HEK293 (cell line): ENCODE results near the gene MAN2A2.
A peak's percentile ranks its signal among the peaks of the same experiment; 100 is the strongest.

Experiments
- KLF16 ChIP-seq: fragments of 450-650 bp; formaldehyde crosslinking; IDR thresholded peaks from 2 replicates; pipeline ENCODE4 v1.5.1; 2017; ENCODE audit warnings: missing biosample characterization, missing genetic modification characterization
- KLF8 ChIP-seq: fragments of 450-650 bp; formaldehyde crosslinking; IDR thresholded peaks from 2 replicates; pipeline ENCODE4 v1.5.1; 2016; ENCODE audit warnings: missing biosample characterization, missing genetic modification characterization
- KLF9 ChIP-seq: fragments of 450-650 bp; formaldehyde crosslinking; IDR thresholded peaks from 2 replicates; pipeline ENCODE4 v1.5.1; 2016; ENCODE audit warnings: missing biosample characterization, missing genetic modification characterization, low read depth
- OVOL3 ChIP-seq: fragments of 450-650 bp; formaldehyde crosslinking; IDR thresholded peaks from 2 replicates; pipeline ENCODE4 v1.5.1; 2016; ENCODE audit warnings: missing biosample characterization, missing genetic modification characterization
- SP2 ChIP-seq: fragments of 450-650 bp; formaldehyde crosslinking; IDR thresholded peaks from 2 replicates; pipeline ENCODE4 v1.5.1; 2016; ENCODE audit warnings: missing biosample characterization, missing genetic modification characterization
- WT1 ChIP-seq: fragments of 450-650 bp; formaldehyde crosslinking; IDR thresholded peaks from 2 replicates; pipeline ENCODE4 v1.5.1; 2016; ENCODE audit warnings: missing biosample characterization, missing genetic modification characterization
- ZBTB17 ChIP-seq: fragments of 450-650 bp; formaldehyde crosslinking; IDR thresholded peaks from 2 replicates; pipeline ENCODE4 v1.5.1; 2016; ENCODE audit warnings: missing biosample characterization, missing genetic modification characterization
- ZFP69B ChIP-seq: fragments of 450-650 bp; formaldehyde crosslinking; IDR thresholded peaks from 2 replicates; pipeline ENCODE4 v1.5.1; 2016; ENCODE audit warnings: missing biosample characterization, missing genetic modification characterization
- ZNF10 ChIP-seq: fragments of 450-650 bp; formaldehyde crosslinking; IDR thresholded peaks from 2 replicates; pipeline ENCODE4 v1.5.1; 2017; ENCODE audit warnings: missing biosample characterization, missing genetic modification characterization
- ZNF114 ChIP-seq: fragments of 450-650 bp; formaldehyde crosslinking; IDR thresholded peaks from 2 replicates; pipeline ENCODE4 v1.5.0; 2017; ENCODE audit warnings: missing biosample characterization, missing genetic modification characterization
- ZNF121 ChIP-seq: fragments of 450-650 bp; formaldehyde crosslinking; IDR thresholded peaks from 2 replicates; pipeline ENCODE4 v1.5.1; 2016; ENCODE audit warnings: missing biosample characterization, missing genetic modification characterization
- ZNF169 ChIP-seq: fragments of 450-650 bp; formaldehyde crosslinking; IDR thresholded peaks from 2 replicates; pipeline ENCODE4 v1.5.1; 2016; ENCODE audit warnings: missing biosample characterization, missing genetic modification characterization
- ZNF391 ChIP-seq: fragments of 450-650 bp; formaldehyde crosslinking; IDR thresholded peaks from 2 replicates; pipeline ENCODE4 v1.5.1; 2016; ENCODE audit warnings: low read depth, missing biosample characterization, missing genetic modification characterization, borderline replicate concordance
- ZNF529 ChIP-seq: fragments of 450-650 bp; formaldehyde crosslinking; IDR thresholded peaks from 2 replicates; pipeline ENCODE4 v1.5.1; 2017; ENCODE audit warnings: missing genetic modification characterization, missing biosample characterization; ENCODE audit not compliant: insufficient replicate concordance
- ZNF549 ChIP-seq: fragments of 450-650 bp; IDR thresholded peaks from 2 replicates; pipeline ENCODE4 v1.5.1; 2018; ENCODE audit warnings: missing biosample characterization, missing genetic modification characterization, mild to moderate bottlenecking, inconsistent platforms, moderate library complexity
- ZNF600 ChIP-seq: fragments of 450-650 bp; formaldehyde crosslinking; IDR thresholded peaks from 2 replicates; pipeline ENCODE4 v1.5.1; 2016; ENCODE audit warnings: missing biosample characterization, missing genetic modification characterization
- ZNF664 ChIP-seq: fragments of 450-650 bp; formaldehyde crosslinking; IDR thresholded peaks from 2 replicates; pipeline ENCODE4 v1.5.1; 2016; ENCODE audit warnings: missing biosample characterization, missing genetic modification characterization
- ZNF677 ChIP-seq: fragments of 450-650 bp; IDR thresholded peaks from 2 replicates; pipeline ENCODE4 v1.5.0; 2018; ENCODE audit warnings: missing biosample characterization, mild to moderate bottlenecking, missing genetic modification characterization, moderate library complexity
- ZNF692 ChIP-seq: fragments of 450-650 bp; formaldehyde crosslinking; IDR thresholded peaks from 2 replicates; pipeline ENCODE4 v1.5.1; 2016; ENCODE audit warnings: missing biosample characterization, missing genetic modification characterization
- ZNF76 ChIP-seq: fragments of 450-650 bp; formaldehyde crosslinking; IDR thresholded peaks from 2 replicates; pipeline ENCODE4; 2016; ENCODE audit warnings: low read depth, missing biosample characterization, missing genetic modification characterization, borderline replicate concordance
- ZNF776 ChIP-seq: fragments of 450-650 bp; formaldehyde crosslinking; IDR thresholded peaks from 2 replicates; pipeline ENCODE4 v1.5.0; 2017; ENCODE audit warnings: missing biosample characterization, missing genetic modification characterization, borderline replicate concordance
- ZNF843 ChIP-seq: fragments of 450-650 bp; formaldehyde crosslinking; IDR thresholded peaks from 2 replicates; pipeline ENCODE4 v1.5.1; 2016; ENCODE audit warnings: missing biosample characterization, missing genetic modification characterization
- ZSCAN30 ChIP-seq: fragments of 450-650 bp; IDR thresholded peaks from 2 replicates; pipeline ENCODE4 v1.5.1; 2018; ENCODE audit warnings: missing biosample characterization, mild to moderate bottlenecking, missing genetic modification characterization, moderate library complexity
- ZXDB ChIP-seq: fragments of 450-650 bp; formaldehyde crosslinking; IDR thresholded peaks from 2 replicates; pipeline ENCODE4 v1.5.1; 2016; ENCODE audit warnings: missing biosample characterization, missing genetic modification characterization
- TF ChIP-seq, protein P1 (sequence below): fragments of 450-650 bp; formaldehyde crosslinking; IDR thresholded peaks from 2 replicates; pipeline ENCODE4 v1.5.1; 2016; ENCODE audit warnings: missing biosample characterization, missing genetic modification characterization
- TF ChIP-seq, protein P2 (sequence below): fragments of 450-650 bp; formaldehyde crosslinking; IDR thresholded peaks from 2 replicates; pipeline ENCODE4 v1.5.1; 2016; ENCODE audit warnings: missing biosample characterization, missing genetic modification characterization
- TF ChIP-seq, protein P3 (sequence below): fragments of 450-650 bp; formaldehyde crosslinking; IDR thresholded peaks from 2 replicates; pipeline ENCODE4 v1.5.1; 2017; ENCODE audit warnings: missing biosample characterization, missing genetic modification characterization
- TF ChIP-seq, protein P4 (sequence below): fragments of 450-650 bp; formaldehyde crosslinking; IDR thresholded peaks from 2 replicates; pipeline ENCODE4 v1.5.1; 2017; ENCODE audit warnings: missing biosample characterization, mild to moderate bottlenecking, missing genetic modification characterization, moderate library complexity
- TF ChIP-seq, protein P5 (sequence below): fragments of 450-650 bp; formaldehyde crosslinking; IDR thresholded peaks from 2 replicates; pipeline ENCODE4 v1.5.1; 2016; ENCODE audit warnings: missing biosample characterization, missing genetic modification characterization

The MAN2A2 gene

DNA sequence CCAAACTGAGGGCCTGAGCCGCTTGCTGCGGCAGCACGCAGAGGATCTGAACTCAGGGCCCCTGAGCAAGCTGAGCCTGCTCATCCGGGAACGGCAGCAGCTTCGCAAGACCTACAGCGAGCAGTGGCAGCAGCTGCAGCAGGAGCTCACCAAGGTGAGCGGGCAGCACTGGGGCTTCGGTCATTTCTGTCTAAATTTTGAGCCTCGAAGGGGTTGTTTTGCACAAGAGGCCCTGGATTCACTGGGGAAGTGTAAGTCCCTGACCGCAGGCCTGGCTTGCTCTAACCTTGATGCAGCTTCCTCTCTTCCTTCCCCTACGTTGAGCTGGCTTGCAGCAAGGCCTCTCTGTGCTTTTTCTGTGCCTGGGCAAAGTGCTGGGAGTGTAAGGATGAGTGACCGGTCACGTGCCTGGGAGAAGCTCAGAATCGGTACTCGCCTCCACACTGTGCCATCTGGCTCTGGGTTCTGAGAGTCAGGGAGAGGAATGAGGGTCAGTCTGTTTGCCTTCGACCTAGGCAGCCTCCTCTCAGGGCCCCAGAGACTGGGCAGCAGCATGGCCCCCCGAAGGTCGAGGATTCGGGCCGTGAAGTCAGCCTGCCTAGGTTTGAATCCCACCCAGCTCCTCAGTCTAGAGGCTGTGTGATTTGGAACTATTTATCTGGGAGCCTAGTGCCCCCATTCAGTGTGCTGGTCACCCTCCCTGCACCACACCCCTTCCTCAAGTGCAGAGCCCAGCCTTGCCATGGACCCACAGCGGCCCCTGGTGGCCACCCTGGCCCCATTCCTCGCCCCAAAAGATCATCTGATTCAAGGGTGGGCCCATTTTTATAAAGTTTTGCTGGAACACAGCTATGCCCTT lies 17.4 kb upstream of the MAN2A2 start (continued):
- peak; percentile 25; the same call in 1 of the 2 replicates for TF ChIP-seq KLF16
- TF ChIP-seq KLF9 = peak; percentile 85
- TF ChIP-seq, protein P1, sequence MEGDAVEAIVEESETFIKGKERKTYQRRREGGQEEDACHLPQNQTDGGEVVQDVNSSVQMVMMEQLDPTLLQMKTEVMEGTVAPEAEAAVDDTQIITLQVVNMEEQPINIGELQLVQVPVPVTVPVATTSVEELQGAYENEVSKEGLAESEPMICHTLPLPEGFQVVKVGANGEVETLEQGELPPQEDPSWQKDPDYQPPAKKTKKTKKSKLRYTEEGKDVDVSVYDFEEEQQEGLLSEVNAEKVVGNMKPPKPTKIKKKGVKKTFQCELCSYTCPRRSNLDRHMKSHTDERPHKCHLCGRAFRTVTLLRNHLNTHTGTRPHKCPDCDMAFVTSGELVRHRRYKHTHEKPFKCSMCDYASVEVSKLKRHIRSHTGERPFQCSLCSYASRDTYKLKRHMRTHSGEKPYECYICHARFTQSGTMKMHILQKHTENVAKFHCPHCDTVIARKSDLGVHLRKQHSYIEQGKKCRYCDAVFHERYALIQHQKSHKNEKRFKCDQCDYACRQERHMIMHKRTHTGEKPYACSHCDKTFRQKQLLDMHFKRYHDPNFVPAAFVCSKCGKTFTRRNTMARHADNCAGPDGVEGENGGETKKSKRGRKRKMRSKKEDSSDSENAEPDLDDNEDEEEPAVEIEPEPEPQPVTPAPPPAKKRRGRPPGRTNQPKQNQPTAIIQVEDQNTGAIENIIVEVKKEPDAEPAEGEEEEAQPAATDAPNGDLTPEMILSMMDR (tag by site-specific recombination) = peak; percentile 94
- no peak for TF ChIP-seq ZNF776 (tag by site-specific recombination)
- no peak for TF ChIP-seq ZNF549 (tag by site-specific recombination)
- TF ChIP-seq, protein P2, sequence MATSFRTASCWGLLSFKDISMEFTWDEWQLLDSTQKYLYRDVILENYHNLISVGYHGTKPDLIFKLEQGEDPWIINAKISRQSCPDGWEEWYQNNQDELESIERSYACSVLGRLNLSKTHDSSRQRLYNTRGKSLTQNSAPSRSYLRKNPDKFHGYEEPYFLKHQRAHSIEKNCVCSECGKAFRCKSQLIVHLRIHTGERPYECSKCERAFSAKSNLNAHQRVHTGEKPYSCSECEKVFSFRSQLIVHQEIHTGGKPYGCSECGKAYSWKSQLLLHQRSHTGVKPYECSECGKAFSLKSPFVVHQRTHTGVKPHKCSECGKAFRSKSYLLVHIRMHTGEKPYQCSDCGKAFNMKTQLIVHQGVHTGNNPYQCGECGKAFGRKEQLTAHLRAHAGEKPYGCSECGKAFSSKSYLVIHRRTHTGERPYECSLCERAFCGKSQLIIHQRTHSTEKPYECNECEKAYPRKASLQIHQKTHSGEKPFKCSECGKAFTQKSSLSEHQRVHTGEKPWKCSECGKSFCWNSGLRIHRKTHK (tag by site-specific recombination) = no peak
- TF ChIP-seq ZNF843 (tag by site-specific recombination) = no peak
- TF ChIP-seq ZNF121 = no peak
- TF ChIP-seq ZNF677 (tag by site-specific recombination) = no peak
- TF ChIP-seq ZNF76 (tag by site-specific recombination) = no peak
- TF ChIP-seq, protein P3, sequence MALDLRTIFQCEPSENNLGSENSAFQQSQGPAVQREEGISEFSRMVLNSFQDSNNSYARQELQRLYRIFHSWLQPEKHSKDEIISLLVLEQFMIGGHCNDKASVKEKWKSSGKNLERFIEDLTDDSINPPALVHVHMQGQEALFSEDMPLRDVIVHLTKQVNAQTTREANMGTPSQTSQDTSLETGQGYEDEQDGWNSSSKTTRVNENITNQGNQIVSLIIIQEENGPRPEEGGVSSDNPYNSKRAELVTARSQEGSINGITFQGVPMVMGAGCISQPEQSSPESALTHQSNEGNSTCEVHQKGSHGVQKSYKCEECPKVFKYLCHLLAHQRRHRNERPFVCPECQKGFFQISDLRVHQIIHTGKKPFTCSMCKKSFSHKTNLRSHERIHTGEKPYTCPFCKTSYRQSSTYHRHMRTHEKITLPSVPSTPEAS (tag by site-specific recombination) = no peak
- TF ChIP-seq, protein P4, sequence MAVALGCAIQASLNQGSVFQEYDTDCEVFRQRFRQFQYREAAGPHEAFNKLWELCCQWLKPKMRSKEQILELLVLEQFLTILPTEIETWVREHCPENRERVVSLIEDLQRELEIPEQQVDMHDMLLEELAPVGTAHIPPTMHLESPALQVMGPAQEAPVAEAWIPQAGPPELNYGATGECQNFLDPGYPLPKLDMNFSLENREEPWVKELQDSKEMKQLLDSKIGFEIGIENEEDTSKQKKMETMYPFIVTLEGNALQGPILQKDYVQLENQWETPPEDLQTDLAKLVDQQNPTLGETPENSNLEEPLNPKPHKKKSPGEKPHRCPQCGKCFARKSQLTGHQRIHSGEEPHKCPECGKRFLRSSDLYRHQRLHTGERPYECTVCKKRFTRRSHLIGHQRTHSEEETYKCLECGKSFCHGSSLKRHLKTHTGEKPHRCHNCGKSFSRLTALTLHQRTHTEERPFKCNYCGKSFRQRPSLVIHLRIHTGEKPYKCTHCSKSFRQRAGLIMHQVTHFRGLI (tag by site-specific recombination) = no peak
- no peak for TF ChIP-seq ZNF529 (tag by site-specific recombination)
- TF ChIP-seq OVOL3 (tag by site-specific recombination) = no peak
- TF ChIP-seq ZNF114 (tag by site-specific recombination) = no peak
- 0 out of 2 replicates have a peak, but pooled peaks have one; percentile 43 for TF ChIP-seq ZNF10
- TF ChIP-seq ZFP69B (tag by site-specific recombination) = peak; percentile 92
- peak; percentile 87 for TF ChIP-seq KLF8 (tag by site-specific recombination)
- peak; percentile 76 for TF ChIP-seq ZBTB17 (tag by site-specific recombination)
- no peak for TF ChIP-seq ZNF169 (tag by site-specific recombination)
- TF ChIP-seq ZXDB = no peak
- peak; percentile 92 for TF ChIP-seq ZNF692
- 0 out of 2 replicates have a peak, but pooled peaks have one; percentile 24 for TF ChIP-seq ZSCAN30
- no peak for TF ChIP-seq ZNF391
- TF ChIP-seq, protein P5, sequence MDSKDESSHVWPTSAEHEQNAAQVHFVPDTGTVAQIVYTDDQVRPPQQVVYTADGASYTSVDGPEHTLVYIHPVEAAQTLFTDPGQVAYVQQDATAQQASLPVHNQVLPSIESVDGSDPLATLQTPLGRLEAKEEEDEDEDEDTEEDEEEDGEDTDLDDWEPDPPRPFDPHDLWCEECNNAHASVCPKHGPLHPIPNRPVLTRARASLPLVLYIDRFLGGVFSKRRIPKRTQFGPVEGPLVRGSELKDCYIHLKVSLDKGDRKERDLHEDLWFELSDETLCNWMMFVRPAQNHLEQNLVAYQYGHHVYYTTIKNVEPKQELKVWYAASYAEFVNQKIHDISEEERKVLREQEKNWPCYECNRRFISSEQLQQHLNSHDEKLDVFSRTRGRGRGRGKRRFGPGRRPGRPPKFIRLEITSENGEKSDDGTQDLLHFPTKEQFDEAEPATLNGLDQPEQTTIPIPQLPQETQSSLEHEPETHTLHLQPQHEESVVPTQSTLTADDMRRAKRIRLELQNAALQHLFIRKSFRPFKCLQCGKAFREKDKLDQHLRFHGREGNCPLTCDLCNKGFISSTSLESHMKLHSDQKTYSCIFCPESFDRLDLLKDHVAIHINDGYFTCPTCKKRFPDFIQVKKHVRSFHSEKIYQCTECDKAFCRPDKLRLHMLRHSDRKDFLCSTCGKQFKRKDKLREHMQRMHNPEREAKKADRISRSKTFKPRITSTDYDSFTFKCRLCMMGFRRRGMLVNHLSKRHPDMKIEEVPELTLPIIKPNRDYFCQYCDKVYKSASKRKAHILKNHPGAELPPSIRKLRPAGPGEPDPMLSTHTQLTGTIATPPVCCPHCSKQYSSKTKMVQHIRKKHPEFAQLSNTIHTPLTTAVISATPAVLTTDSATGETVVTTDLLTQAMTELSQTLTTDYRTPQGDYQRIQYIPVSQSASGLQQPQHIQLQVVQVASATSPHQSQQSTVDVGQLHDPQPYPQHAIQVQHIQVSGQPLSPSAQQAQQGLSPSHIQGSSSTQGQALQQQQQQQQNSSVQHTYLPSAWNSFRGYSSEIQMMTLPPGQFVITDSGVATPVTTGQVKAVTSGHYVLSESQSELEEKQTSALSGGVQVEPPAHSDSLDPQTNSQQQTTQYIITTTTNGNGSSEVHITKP = 0 out of 2 replicates have a peak, but pooled peaks have one; percentile 9
- no peak for TF ChIP-seq SP2 (tag by site-specific recombination)
- peak; percentile 55 for TF ChIP-seq ZNF600
- no peak for TF ChIP-seq ZNF664 (tag by site-specific recombination)
- 0 out of 2 replicates have a peak, but pooled peaks have one; percentile 18 for TF ChIP-seq WT1
